Activated CD8-positive, alpha-beta memory T cell treated with anti-CD3 and anti-CD28 coated beads, Interleukin-2, amount 50 U/mL, for 24 hours (primary cell): ENCODE results near the gene ATF3.
"Not testable (repeated sequence)": the region's sequence is repeated elsewhere in the genome, so short reads cannot be mapped to it uniquely, and the experiment has no call there.

Experiments used
- DNase-seq: peaks from one replicate; pipeline ENCODE4 v3.0.0-alpha.2; 2020; ENCODE audit errors: extremely low read depth

ATF3 gene

DNA sequence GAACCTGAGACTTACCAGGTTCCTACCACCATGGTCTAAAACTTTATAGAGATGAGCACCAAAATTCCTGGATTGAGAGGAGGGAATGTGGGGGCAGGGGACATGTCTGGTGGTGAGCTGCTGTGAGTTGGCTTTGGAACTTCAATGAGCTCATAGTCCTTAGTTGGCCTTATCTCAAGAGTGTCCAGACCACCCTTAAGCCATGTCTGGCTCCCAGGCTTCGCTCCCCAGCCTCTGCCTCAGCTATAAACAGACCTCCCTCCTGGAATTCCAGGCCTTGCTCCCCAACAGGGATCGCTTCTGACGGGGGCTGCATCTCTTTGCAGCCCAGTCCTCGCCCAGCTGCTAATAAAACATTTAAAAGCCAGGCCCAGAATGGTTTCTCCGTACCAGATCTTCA lies 19.5 kb downstream of the ATF3 start:
- DNase-seq = no peak

DNA sequence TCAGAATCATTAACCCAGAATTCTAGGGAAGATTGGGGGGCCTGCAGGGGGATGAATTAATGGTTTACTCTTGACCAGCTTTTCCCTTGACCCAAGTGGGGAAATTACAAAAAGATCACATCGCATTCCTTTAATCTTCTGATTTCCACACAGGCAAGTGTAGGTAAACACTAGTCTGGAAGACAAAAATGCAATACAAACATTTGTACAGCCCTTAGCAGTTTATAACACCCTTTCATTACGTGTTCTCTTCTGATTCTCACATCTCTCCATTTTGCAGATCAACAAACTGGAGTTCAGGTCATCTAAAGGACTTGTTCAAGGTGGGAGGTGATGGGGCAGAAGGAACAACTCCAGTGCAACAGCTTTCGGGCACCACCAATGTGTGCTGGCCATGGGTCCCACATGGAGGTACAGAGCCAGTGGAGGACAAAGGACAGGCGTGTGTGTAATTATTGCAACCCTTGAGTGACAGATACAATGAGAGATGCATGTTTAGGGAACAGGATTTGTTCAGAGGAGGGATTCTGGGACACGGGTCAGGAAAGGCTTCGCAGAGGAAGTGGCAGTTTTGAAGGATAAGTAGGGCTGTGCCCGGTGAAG lies 20.4 kb downstream of the ATF3 start:
- DNase-seq = no peak

DNA sequence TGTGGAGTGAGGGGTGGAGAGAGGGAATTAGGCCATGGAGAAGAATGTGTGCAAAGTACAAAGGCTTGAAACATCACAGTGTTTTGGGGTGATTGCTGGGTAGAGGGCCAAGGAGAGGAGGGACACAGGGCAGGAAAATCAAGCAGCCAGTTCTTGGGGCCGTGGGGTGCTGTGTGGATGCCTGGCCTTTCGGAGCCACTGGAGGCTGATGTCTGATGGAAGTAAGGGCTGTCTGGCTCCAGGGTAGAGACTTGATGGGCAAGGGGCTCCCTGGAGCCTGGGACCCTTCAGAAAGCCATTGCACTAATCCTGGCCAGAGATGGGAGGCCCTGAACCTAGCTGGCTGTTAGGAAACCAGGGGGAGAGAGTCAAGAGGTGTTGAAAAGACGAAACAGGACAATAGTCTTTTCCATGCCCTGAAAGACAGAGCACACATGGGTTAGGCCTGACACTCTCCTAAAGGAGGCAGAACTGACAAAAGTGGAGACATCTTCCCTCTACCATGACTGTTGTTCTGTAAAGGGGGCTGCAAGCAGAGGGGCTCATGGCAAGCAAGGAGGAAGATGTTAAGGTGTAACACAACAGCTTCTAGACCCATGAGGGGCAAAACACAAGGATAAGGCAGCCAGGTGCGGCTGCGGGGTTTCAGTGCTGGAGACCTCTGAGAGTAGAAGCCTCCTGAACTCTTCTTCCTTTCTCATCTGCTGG lies 21.0 kb downstream of the ATF3 start:
- DNase-seq = no peak

DNA sequence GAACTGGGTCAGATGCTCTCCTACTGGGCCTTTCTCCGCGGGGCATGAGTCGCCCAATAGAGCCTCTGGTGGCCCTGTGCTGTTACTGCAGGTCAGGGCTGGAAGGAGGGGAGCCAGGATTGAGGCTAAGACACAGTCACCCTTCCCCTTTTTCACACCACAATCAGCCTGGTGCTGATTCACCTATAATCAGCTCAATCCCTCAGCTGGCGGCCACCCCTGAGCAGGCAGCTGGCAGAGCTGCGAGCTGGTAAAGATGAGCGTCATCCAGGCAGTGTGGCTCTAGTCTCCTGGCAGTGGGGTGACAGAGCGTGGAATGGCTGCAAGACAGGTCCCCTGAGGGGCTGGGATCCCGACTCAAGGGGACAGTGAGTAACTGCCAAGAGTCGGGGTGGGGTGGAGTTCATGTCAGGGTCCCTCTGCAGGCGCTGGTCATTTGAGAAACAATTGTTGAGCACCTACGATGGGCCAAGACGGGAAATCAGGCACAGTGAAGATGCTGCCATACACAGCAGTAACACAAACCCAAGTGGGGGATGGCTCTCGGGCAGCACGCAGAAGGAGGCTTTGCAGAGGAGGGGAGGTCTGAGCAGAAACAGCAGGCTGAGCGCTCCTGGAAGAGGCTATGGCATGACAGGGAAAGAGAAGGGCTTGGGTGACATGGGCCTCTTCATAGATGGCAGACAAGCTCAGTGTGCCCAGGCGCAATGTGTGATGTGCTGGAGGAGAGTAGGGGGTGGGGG lies 21.8 kb downstream of the ATF3 start:
- DNase-seq = no peak

- no peak for DNase-seq
Observed at GRCh38 chr1:212633161-212633560, 24.6 kb downstream of the ATF3 start.

DNA sequence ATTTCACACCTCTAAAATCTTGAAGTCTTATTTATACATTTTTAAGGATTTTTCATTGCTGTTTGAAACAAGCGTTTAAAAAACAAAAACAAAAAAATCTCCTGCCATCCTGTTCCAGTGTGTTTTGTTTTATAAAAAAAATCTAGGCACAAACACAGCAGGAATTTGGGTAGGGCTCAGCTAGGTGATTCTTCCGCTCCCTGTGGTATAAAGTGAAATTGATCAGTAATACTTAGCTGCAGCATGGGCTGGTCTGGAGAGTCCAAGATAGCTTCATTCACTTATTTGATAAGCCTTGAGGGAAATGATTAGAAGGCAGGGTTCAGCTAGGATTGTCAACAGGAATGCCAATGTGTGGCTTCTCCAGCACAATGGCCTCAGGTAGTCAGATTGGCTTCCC lies 25.7 kb downstream of the ATF3 start:
- no peak for DNase-seq

GRCh38 chr1:212635141-212635631 lies 26.6 kb downstream of the ATF3 start:
- no peak for DNase-seq

- DNase-seq = no peak
Observed at GRCh38 chr1:212637902-212638301, 29.3 kb downstream of the ATF3 start.

- no peak for DNase-seq
Observed at GRCh38 chr1:212638492-212639151, 30.1 kb downstream of the ATF3 start.

DNA sequence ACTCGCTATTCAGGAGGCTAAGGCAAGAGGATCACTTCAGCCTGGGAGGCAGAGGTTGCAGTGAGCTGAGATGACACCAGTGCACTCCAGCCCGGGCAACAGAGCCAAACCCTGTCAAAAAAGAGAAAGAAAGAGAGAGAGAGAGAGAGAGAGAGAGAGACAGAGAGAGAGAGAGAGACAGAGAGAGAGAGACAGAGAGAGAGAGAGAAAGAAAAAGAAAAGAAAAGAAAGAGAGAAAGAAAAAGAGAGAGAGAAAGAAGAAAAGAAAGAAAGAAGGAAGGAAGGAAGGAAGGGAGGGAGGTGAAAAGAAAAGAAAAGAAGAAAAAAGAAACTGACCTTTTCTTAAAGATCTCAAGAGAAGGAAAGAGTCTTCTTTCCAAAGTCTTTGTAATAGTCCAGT lies 31.0 kb downstream of the ATF3 start:
- DNase-seq = not testable (repeated sequence)

GRCh38 chr1:212640223-212640878 lies 31.8 kb downstream of the ATF3 start:
- DNase-seq = no peak

- DNase-seq = no peak
Observed at GRCh38 chr1:212641956-212642355, 33.4 kb downstream of the ATF3 start.

DNA sequence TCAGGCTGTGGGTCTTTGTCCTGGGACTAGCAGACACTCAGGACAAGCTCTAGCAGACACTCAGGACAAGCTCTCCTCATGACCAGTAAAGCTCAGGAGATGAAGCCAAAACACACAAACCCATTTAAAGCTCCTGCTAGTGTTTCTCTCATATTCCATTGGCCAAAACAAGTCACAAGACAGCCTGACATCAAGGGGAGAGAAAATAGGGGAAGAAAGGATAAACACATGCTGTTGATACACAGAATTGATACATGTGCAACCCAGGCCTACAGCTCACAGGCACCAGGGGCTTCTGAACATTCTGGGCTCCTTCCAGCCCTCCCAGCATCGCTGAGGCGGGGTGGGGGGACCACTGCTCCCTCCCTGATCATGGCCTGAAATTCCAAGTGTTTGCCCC lies 35.3 kb downstream of the ATF3 start:
- no peak for DNase-seq

GRCh38 chr1:212644866-212645545 lies 36.4 kb downstream of the ATF3 start:
- no peak for DNase-seq

GRCh38 chr1:212645546-212646543 lies 37.3 kb downstream of the ATF3 start:
- DNase-seq = no peak

DNA sequence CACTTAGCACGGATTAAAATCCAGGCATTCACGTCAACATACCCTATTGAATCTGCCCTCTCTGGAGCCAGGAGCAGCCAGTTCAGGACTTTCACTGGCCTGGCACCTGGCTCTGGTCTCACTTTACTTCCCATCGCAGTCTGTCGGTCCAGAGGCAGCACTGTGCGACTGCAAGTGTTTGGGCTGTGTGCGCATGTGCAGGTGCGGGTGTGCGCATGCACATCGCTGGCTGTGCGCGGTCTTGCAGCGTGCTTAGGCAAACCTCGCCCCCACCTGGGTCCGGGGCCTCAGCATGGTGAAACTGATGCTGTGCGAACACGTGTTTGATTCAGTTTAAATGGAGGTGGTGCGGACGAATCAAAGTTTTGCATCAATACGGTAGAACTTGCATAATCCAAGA lies 38.0 kb downstream of the ATF3 start:
- no peak for DNase-seq

- DNase-seq = no peak
Observed at GRCh38 chr1:212647004-212647403, 38.4 kb downstream of the ATF3 start.

GRCh38 chr1:212648431-212648830 lies 39.9 kb downstream of the ATF3 start:
- DNase-seq = no peak

- DNase-seq = no peak
Observed at GRCh38 chr1:212649020-212649419, 40.5 kb downstream of the ATF3 start.

DNA sequence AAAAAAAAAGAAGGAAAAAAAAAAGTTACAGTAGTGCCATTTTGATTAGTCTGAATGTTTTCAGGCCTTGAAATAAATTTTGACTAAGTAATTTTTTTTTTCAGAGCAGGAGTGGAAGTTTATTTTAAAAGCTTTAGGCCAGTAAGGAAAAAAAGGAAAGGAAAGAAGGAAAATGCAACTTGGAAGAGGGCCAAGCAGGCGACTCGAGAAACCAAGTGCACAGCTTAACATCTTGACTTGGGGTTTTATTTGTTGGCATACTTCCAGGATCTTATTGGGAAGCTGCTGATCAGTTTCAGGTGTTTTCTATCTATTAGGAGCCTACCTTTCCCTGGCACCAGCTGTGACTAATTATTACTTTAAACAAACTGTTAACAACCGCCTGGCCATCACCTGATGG lies 41.7 kb downstream of the ATF3 start:
- DNase-seq = no peak
